Colonic mucosa (tissue), 4 donors: ENCODE results near the gene UCP3. TPM values are rescaled to one million over a fixed set of nuclear protein-coding genes. Genes with fewer than 3 reads are reported as not detected.
A peak's percentile ranks its signal among the peaks of the same experiment; 100 is the strongest.

Experiments
- DNase-seq: peaks from one replicate; pipeline ENCODE4 v3.0.0-alpha.2; 2020
- H3K27ac ChIP-seq: fragments of 200-600 bp; one replicate; pipeline ENCODE4 v1.8.0; 2021
- H3K27me3 ChIP-seq: fragments of 200-600 bp; one replicate; pipeline ENCODE4 v1.8.0; 2021
- H3K36me3 ChIP-seq: fragments of 200-600 bp; one replicate; pipeline ENCODE4 v1.8.0; 2021
- H3K4me1 ChIP-seq: fragments of 200-600 bp; one replicate; pipeline ENCODE4 v1.8.0; 2021; ENCODE audit warnings: mild to moderate bottlenecking
- H3K4me3 ChIP-seq: fragments of 200-600 bp; one replicate; pipeline ENCODE4 v1.8.0; 2021
- H3K9ac ChIP-seq, 2 donors: one replicate each; pipeline ENCODE4 v1.7.0; 2013; ENCODE audit warnings: control low read depth in 2 of 2, low read depth in 2 of 2, low read length in 2 of 2
- H3K9me3 ChIP-seq: fragments of 200-600 bp; one replicate; pipeline ENCODE4 v1.8.0; 2021
- intact Hi-C: fragments of 100-400 bp; cut with DNase I; formaldehyde crosslinking; loops from one replicate; pipeline ENCODE4 v1.14.1; 2022
- total RNA-seq, 2 donors: library from RNA; stranded (reverse); fragmentation: NEBNext Ultra II Directional in 1 of 2; extraction: Animal tissue kit (Norgen Biotek cat#: 25700) in 1 of 2; gene quantifications; one replicate each; pipeline ENCODE4 v1.2.1, GENCODE V29; 2021
- TF ChIP-seq, protein P1 (sequence below): fragments of 200-600 bp; IDR thresholded peaks from one replicate; pipeline ENCODE4 v1.8.0; 2022; ENCODE audit warnings: antibody characterized with exemption, mild to moderate bottlenecking
- donor health status: healthy.
- donor health status: DM: no; HTN: no; CAD: no.
- donor health status: DM: no; HTN: no; CAD: no.

Gene UCP3
- total RNA-seq, 2 donors from 2014 or later = 0.66 to 1.5 TPM

- H3K36me3 ChIP-seq = peaks cover 8% of the 10 kb centered on the region
- H3K27me3 ChIP-seq = no peaks in the 10 kb centered on the region
- H3K4me1 ChIP-seq = peaks cover 7% of the 10 kb centered on the region
- intact Hi-C loops = no loop called here
- peak overlapping the region; percentile 69 for H3K27ac ChIP-seq
- peak overlapping the region; percentile 53 for H3K4me3 ChIP-seq
- peak overlapping the region; percentile 58 to 74 for H3K9ac ChIP-seq
- TF ChIP-seq, protein P1, sequence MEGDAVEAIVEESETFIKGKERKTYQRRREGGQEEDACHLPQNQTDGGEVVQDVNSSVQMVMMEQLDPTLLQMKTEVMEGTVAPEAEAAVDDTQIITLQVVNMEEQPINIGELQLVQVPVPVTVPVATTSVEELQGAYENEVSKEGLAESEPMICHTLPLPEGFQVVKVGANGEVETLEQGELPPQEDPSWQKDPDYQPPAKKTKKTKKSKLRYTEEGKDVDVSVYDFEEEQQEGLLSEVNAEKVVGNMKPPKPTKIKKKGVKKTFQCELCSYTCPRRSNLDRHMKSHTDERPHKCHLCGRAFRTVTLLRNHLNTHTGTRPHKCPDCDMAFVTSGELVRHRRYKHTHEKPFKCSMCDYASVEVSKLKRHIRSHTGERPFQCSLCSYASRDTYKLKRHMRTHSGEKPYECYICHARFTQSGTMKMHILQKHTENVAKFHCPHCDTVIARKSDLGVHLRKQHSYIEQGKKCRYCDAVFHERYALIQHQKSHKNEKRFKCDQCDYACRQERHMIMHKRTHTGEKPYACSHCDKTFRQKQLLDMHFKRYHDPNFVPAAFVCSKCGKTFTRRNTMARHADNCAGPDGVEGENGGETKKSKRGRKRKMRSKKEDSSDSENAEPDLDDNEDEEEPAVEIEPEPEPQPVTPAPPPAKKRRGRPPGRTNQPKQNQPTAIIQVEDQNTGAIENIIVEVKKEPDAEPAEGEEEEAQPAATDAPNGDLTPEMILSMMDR = no peak
- no peaks in the 10 kb centered on the region for H3K9me3 ChIP-seq
- no peak for DNase-seq
Observed at GRCh38 chr11:73981051-73981805, 27.7 kb downstream of the UCP3 start.

DNA sequence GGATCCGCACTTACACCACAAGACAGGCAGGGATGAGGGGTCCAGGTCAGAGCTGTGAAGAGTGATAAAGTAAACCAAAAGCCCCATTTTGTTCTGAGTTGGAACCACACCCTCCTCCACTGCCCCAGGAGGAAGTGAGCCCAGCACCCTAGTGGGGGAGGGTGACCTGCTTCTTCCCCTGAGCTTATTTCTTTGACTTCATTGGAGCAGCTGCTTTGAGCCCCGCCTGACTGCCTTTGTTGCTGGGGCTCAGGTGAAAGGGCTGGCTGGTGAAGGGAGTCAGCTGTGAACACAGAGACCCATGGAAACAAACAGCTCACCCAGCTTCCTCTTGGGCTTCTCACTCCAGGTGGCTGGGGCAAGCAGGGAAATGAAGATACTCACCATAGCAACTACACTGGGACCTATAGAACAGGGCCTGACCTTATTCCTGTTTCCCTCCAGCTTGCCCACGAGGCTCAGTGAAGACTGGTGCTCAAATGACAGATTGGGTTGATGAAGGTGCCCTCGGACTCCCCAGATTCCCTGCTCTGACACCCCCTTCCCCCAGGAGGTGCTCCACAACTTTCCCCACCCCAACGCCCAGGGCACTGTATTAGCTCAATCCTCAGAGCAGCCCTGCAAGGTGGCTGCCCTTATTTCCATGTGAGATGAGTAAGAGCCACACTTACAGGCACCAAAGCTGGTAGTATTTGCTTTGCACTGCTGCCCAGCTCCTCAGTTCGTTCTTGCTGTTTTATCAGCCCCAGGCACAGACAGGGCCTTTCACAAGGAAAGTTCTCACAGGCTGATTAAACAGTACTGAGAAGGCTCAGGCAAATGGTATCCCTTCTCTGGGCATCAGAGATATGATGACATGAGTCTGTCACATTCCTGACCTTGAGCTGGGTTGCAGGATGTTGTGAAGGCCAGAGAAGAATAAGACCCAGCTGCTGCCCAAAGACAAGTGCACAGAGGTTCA is 28.6 kb downstream of the UCP3 start:
- TF ChIP-seq, protein P1 = no peak
- peaks cover 7% of the 10 kb centered on the region for H3K4me1 ChIP-seq
- peak; percentile 83 for DNase-seq
- H3K27me3 ChIP-seq = no peaks in the 10 kb centered on the region
- intact Hi-C loops = no loop called here
- H3K36me3 ChIP-seq = peaks cover 17% of the 10 kb centered on the region
- H3K9ac ChIP-seq = peak overlapping the region in 1 of 2 donors; percentile 74
- H3K9me3 ChIP-seq = no peaks in the 10 kb centered on the region
- peak overlapping the region; percentile 69 for H3K27ac ChIP-seq
- peak overlapping the region; percentile 53 for H3K4me3 ChIP-seq

- H3K9me3 ChIP-seq = no peaks in the 10 kb centered on the region
- DNase-seq = no peak
- peaks cover 18% of the 10 kb centered on the region for H3K36me3 ChIP-seq
- peaks cover 10% of the 10 kb centered on the region for H3K4me1 ChIP-seq
- H3K27ac ChIP-seq = no peak overlapping the region
- H3K9ac ChIP-seq = peak overlapping the region in 1 of 2 donors; percentile 5
- intact Hi-C loops = no loop called here
- no peak overlapping the region for H3K4me3 ChIP-seq
- no peaks in the 10 kb centered on the region for H3K27me3 ChIP-seq
- TF ChIP-seq, protein P1 = no peak
Observed at GRCh38 chr11:73978576-73979086, 30.3 kb downstream of the UCP3 start.

GRCh38 chr11:73977856-73978519 is 30.9 kb downstream of the UCP3 start:
- no peak overlapping the region for H3K27ac ChIP-seq
- H3K4me3 ChIP-seq = no peak overlapping the region
- peaks cover 18% of the 10 kb centered on the region for H3K36me3 ChIP-seq
- no peak for DNase-seq
- intact Hi-C loops = no loop called here
- no peaks in the 10 kb centered on the region for H3K27me3 ChIP-seq
- TF ChIP-seq, protein P1 = no peak
- H3K4me1 ChIP-seq = peaks cover 14% of the 10 kb centered on the region
- H3K9me3 ChIP-seq = no peaks in the 10 kb centered on the region
- H3K9ac ChIP-seq = no peak overlapping the region
